Activated T-cell treated with anti-CD3 and anti-CD28 coated beads, Interleukin-2, amount 50 U/mL, for 4 hours (primary cell): ENCODE results near the gene APBA2. TPM values are rescaled to one million over a fixed set of nuclear protein-coding genes. Genes with fewer than 3 reads are reported as not detected.
"Not testable (repeated sequence)": the region's sequence is repeated elsewhere in the genome, so short reads cannot be mapped to it uniquely, and the experiment has no call there.

Experiments used
- ATAC-seq, 2 donors: fragments of 200-7000 bp; cut with Tn5 transposase; one replicate each; pipeline ENCODE4 v1.10.0; 2021
- DNase-seq: peaks from one replicate; pipeline ENCODE4 v3.0.0-alpha.2; 2020
- H3K27me3 Mint-ChIP-seq: one replicate; pipeline ENCODE4 v1.8.0; 2021; ENCODE audit warnings: low read depth, mixed read lengths
- H3K36me3 Mint-ChIP-seq: one replicate; pipeline ENCODE4 v1.8.0; 2022; ENCODE audit warnings: mixed read lengths; ENCODE audit not compliant: insufficient read depth
- H3K4me1 Mint-ChIP-seq: one replicate; pipeline ENCODE4 v1.8.0; 2021; ENCODE audit warnings: low read depth, mixed read lengths
- H3K4me3 Mint-ChIP-seq: one replicate; pipeline ENCODE4 v1.8.0; 2021; ENCODE audit warnings: mild to moderate bottlenecking, moderate library complexity, mixed read lengths
- H3K9me3 Mint-ChIP-seq: one replicate; pipeline ENCODE4 v1.8.0; 2021; ENCODE audit warnings: mixed read lengths
- total RNA-seq, 3 donors: library from RNA; stranded (reverse); gene quantifications; one replicate each; pipeline ENCODE4 v1.2.1, GENCODE V29; 2021

Gene APBA2
- total RNA-seq, 3 donors from 2014 or later = 11.0 to 14.7 (median 14.5) TPM

DNA sequence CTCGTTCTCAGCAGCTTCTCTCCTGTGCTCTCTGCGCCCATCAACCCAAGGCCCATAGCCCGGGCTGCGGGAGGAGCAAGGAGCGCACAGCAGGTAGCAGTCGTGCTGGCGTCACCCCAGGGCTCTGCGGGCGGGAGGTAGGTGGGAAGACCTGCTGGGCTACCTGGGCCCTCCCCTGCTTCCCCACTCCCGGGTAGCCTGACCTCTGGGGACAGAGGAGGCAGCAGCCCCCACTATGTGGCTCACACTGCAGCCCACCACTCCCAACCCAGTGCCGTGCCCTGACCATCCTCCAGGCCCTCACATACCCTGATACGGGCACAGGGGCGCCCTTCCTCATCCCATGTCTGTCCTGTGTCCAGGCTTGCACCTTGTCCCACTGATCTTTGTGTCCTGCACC is 212.9 kb downstream of the APBA2 start:
- DNase-seq = no peak
- no peaks in the 10 kb centered on the region for H3K9me3 Mint-ChIP-seq

GRCh38 chr15:29099131-29099880 is 213.5 kb downstream of the APBA2 start:
- DNase-seq (no peak), ATAC-seq (no peak)
- Mint-ChIP-seq H3K9me3 (no peaks in the 10 kb centered on the region), H3K27me3 (no peaks in the 10 kb centered on the region), H3K36me3 (peaks cover 11% of the 10 kb centered on the region), H3K4me1 (peaks cover 3% of the 10 kb centered on the region), H3K4me3 (no peak overlapping the region)

More for the DNA sequence above, 212.9 kb downstream of the APBA2 start:
- Mint-ChIP-seq H3K4me1 (peaks cover 3% of the 10 kb centered on the region), H3K27me3 (no peaks in the 10 kb centered on the region), H3K4me3 (no peak overlapping the region), H3K36me3 (peaks cover 11% of the 10 kb centered on the region)
- no peak for ATAC-seq

- ATAC-seq (no peak), DNase-seq (no peak)
- peaks cover 3% of the 10 kb centered on the region for H3K4me1 Mint-ChIP-seq
- H3K36me3 Mint-ChIP-seq = peaks cover 12% of the 10 kb centered on the region
- no peak overlapping the region for H3K4me3 Mint-ChIP-seq
- no peaks in the 10 kb centered on the region for H3K27me3 Mint-ChIP-seq
- H3K9me3 Mint-ChIP-seq = no peaks in the 10 kb centered on the region
These were observed 214.8 kb downstream of the APBA2 start for GRCh38 chr15:29100486-29101000.

GRCh38 chr15:29101491-29101890 is 215.7 kb downstream of the APBA2 start:
- peaks cover 3% of the 10 kb centered on the region for H3K4me1 Mint-ChIP-seq
- ATAC-seq (no peak), DNase-seq (no peak)
- no peak overlapping the region for H3K4me3 Mint-ChIP-seq
- H3K27me3 Mint-ChIP-seq = no peaks in the 10 kb centered on the region
- H3K9me3 Mint-ChIP-seq = no peaks in the 10 kb centered on the region
- peaks cover 15% of the 10 kb centered on the region for H3K36me3 Mint-ChIP-seq

- H3K9me3 Mint-ChIP-seq, H3K4me3 Mint-ChIP-seq, H3K27me3 Mint-ChIP-seq, H3K4me1 Mint-ChIP-seq: not testable (repeated sequence)
- peaks cover 15% of the 10 kb centered on the region for H3K36me3 Mint-ChIP-seq
- DNase-seq = peak; percentile 54
- ATAC-seq = peak; percentile 29
These were observed 216.5 kb downstream of the APBA2 start for GRCh38 chr15:29102173-29102794.

- Mint-ChIP-seq H3K4me1 (peaks cover 3% of the 10 kb centered on the region), H3K36me3 (peaks cover 13% of the 10 kb centered on the region), H3K9me3 (no peaks in the 10 kb centered on the region), H3K27me3 (no peaks in the 10 kb centered on the region), H3K4me3 (no peak overlapping the region)
- DNase-seq = no peak
- ATAC-seq = peak; percentile 21 to 37
These were observed 217.4 kb downstream of the APBA2 start for GRCh38 chr15:29102911-29103823.

GRCh38 chr15:29103824-29104565 is 218.2 kb downstream of the APBA2 start:
- ATAC-seq (peak; percentile 82 to 87), DNase-seq (peak; percentile 45)
- no peaks in the 10 kb centered on the region for H3K27me3 Mint-ChIP-seq
- H3K4me1 Mint-ChIP-seq = peaks cover 3% of the 10 kb centered on the region
- H3K9me3 Mint-ChIP-seq = no peaks in the 10 kb centered on the region
- H3K4me3 Mint-ChIP-seq = no peak overlapping the region
- H3K36me3 Mint-ChIP-seq = peaks cover 16% of the 10 kb centered on the region

GRCh38 chr15:29104566-29104880 is 218.7 kb downstream of the APBA2 start:
- ATAC-seq (no peak), DNase-seq (no peak)
- Mint-ChIP-seq H3K4me1 (peaks cover 3% of the 10 kb centered on the region), H3K9me3 (no peaks in the 10 kb centered on the region), H3K4me3 (no peak overlapping the region), H3K36me3 (peaks cover 15% of the 10 kb centered on the region), H3K27me3 (no peaks in the 10 kb centered on the region)

GRCh38 chr15:29105151-29105854 is 219.5 kb downstream of the APBA2 start:
- no peak overlapping the region for H3K4me3 Mint-ChIP-seq

GRCh38 chr15:29106116-29106515 is 220.3 kb downstream of the APBA2 start:
- ATAC-seq (no peak), DNase-seq (no peak)
- H3K36me3 Mint-ChIP-seq = peaks cover 12% of the 10 kb centered on the region
- H3K27me3 Mint-ChIP-seq = no peaks in the 10 kb centered on the region
- H3K9me3 Mint-ChIP-seq = no peaks in the 10 kb centered on the region
- H3K4me3 Mint-ChIP-seq = no peak overlapping the region
- H3K4me1 Mint-ChIP-seq = peaks cover 3% of the 10 kb centered on the region

More at GRCh38 chr15:29105151-29105854, 219.5 kb downstream of the APBA2 start:
- Mint-ChIP-seq H3K27me3 (no peaks in the 10 kb centered on the region), H3K9me3 (no peaks in the 10 kb centered on the region), H3K36me3 (peaks cover 15% of the 10 kb centered on the region), H3K4me1 (peaks cover 3% of the 10 kb centered on the region)
- DNase-seq (no peak), ATAC-seq (no peak)

GRCh38 chr15:29106551-29107290 is 220.9 kb downstream of the APBA2 start:
- no peaks in the 10 kb centered on the region for H3K9me3 Mint-ChIP-seq
- no peak overlapping the region for H3K4me3 Mint-ChIP-seq
- no peaks in the 10 kb centered on the region for H3K27me3 Mint-ChIP-seq
- peaks cover 3% of the 10 kb centered on the region for H3K4me1 Mint-ChIP-seq
- DNase-seq (no peak), ATAC-seq (no peak)
- H3K36me3 Mint-ChIP-seq = peaks cover 12% of the 10 kb centered on the region

DNA sequence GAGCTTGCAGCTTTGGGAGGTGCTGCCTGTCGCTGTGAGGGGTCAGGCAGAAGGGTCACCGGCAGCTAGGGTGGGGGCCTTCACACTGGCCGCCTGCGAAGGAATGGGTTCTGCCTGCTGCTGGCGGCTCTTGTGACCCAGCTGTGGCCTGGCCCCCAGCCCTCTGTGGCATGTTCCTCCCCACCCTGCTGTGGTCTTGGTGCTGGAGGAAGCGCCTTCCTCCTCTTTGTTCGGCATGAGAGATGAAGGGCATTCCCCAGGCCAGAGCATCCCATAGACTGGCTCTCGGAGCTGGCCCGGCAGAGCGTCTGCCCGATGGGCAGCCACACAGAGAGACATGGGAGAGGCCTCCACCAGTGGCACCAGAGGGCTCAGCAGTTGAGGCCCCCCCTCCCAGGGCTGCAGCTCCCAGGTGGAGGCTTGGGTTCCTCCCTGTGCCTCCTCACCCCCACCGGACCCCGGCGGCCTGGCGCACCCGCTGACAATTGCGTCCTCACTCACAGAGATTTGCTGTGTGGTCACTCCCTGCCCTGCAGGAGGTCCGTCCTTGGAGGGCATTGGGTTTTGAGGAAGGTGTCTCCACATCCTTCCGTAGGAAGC is 221.6 kb downstream of the APBA2 start:
- Mint-ChIP-seq H3K4me1 (peaks cover 1% of the 10 kb centered on the region), H3K27me3 (no peaks in the 10 kb centered on the region), H3K36me3 (peaks cover 12% of the 10 kb centered on the region), H3K9me3 (no peaks in the 10 kb centered on the region), H3K4me3 (no peak overlapping the region)
- DNase-seq (no peak), ATAC-seq (no peak)
